Upper lobe of left lung (tissue), 6 donors: Measurements from ENCODE around the gene CCSAP. TPM values are rescaled to one million over a fixed set of nuclear protein-coding genes. Genes with fewer than 3 reads are reported as not detected.

Experiments
- ATAC-seq, 2 donors: fragments of 200-7000 bp; cut with Tn5 transposase; one replicate each; pipeline ENCODE4 v1.9.1; 2022; ENCODE audit warnings: mild to moderate bottlenecking in 2 of 2, moderate library complexity in 2 of 2; ENCODE audit not compliant: low FRiP score in 2 of 2
- DNase-seq, 2 donors: peaks; one replicate each; pipeline ENCODE4 v3.0.0-alpha.2; 2019 to 2020
- H3K27ac ChIP-seq, 4 donors: fragments of 200-600 bp; sonication (generic); one replicate each; pipeline ENCODE4 v1.5.1; 2016 to 2019
- H3K27me3 ChIP-seq, 4 donors: fragments of 200-600 bp; sonication (generic); one replicate each; pipeline ENCODE4 v1.5.1; 2017 to 2019
- H3K36me3 ChIP-seq, 4 donors: fragments of 200-600 bp; sonication (generic); one replicate each; pipeline ENCODE4 v1.5.1; 2016 to 2019
- H3K4me1 ChIP-seq, 4 donors: fragments of 200-600 bp; sonication (generic); one replicate each; pipeline ENCODE4 v1.5.1; 2018 to 2019
- H3K4me3 ChIP-seq, 4 donors: fragments of 200-600 bp; sonication (generic); one replicate each; pipeline ENCODE4 v1.5.1; 2017 to 2019; ENCODE audit warnings: mild to moderate bottlenecking in 2 of 4, moderate library complexity in 1 of 4
- H3K9me3 ChIP-seq, 4 donors: fragments of 200-600 bp; sonication (generic); one replicate each; pipeline ENCODE4 v1.5.1; 2018 to 2019
- EP300 ChIP-seq, 4 donors: sonication (generic); formaldehyde crosslinking; IDR thresholded peaks; one replicate each; pipeline ENCODE4 v1.5.1; 2017; ENCODE audit warnings: antibody characterized with exemption in 4 of 4, control low read depth in 2 of 4
- POLR2A ChIP-seq, 4 donors: fragments of 450-650 bp; IDR thresholded peaks; one replicate each; pipeline ENCODE4 v1.5.1; 2016 to 2017; ENCODE audit warnings: antibody characterized with exemption in 4 of 4, mild to moderate bottlenecking in 2 of 4
- POLR2AphosphoS5 ChIP-seq, 2 donors: sonication (generic); formaldehyde crosslinking; IDR thresholded peaks; one replicate each; pipeline ENCODE4 v1.5.1; 2017; ENCODE audit warnings: antibody characterized with exemption in 2 of 2
- WGBS, 2 donors: methylation state at CpG; one replicate each; pipeline ENCODE4 v1.1.5; 2017 to 2018; 5-methylcytosine and 5-hydroxymethylcytosine counted together
- total RNA-seq, 6 donors: library from RNA; depleted of rRNA in 4 of 6; stranded (reverse); fragments of >200 nt in 4 of 6; gene quantifications; one replicate each; pipeline versions ENCODE4 v1.1.0 to v1.2.1, GENCODE V29; 2016 to 2021
- TF ChIP-seq, protein P1 (sequence below), 6 experiments: fragments of 450-650 bp in 4 of 6; fragments of 200-600 bp in 2 of 6; sonication (generic) in 2 of 6; IDR thresholded peaks; one replicate each; pipeline ENCODE4 v1.5.1; 2016 to 2019; ENCODE audit warnings: antibody characterized with exemption in 6 of 6
- donor health status: DM: no; HTN: no; CAD: no; lungs with moderate emphysema.
- donor health status: DM: no; HTN: yes; CAD: no; lungs with severe emphysema.

Gene CCSAP
- total RNA-seq, 6 donors from 2014 or later = 4.9 to 11.2 (median 7.1) TPM

DNA sequence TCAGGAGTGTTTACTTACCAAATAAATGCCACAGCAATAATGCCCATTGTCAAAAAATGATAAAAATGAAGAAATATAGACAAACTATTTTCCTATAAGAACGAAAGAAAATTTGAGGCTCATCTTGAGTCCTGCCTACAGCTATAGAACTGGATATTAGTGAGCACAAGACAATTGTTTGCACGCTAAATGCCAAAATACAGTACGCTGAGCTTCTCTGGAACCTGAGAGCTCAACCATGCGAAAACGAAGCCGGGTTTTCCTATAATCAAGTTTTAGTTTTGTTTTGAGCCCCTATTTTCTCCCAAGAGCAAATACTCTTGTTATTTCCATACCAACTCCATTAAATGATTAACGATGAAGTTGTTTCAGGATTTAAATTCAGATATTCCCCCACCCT lies 42.0 kb upstream of the CCSAP start:
- Histone ChIP-seq H3K27ac (no peak overlapping the region), H3K36me3 (no peaks in the 10 kb centered on the region), H3K27me3 (no peaks in the 10 kb centered on the region), H3K4me3 (no peak overlapping the region), H3K9me3 (no peaks in the 10 kb centered on the region), H3K4me1 (no peaks in the 10 kb centered on the region)
- TF ChIP-seq EP300 (IDR thresholded peaks at IDR 0.05) (no peak), POLR2A (IDR thresholded peaks at IDR 0.05) (no peak), POLR2AphosphoS5 (IDR thresholded peaks at IDR 0.05) (no peak)
- TF ChIP-seq, protein P1, sequence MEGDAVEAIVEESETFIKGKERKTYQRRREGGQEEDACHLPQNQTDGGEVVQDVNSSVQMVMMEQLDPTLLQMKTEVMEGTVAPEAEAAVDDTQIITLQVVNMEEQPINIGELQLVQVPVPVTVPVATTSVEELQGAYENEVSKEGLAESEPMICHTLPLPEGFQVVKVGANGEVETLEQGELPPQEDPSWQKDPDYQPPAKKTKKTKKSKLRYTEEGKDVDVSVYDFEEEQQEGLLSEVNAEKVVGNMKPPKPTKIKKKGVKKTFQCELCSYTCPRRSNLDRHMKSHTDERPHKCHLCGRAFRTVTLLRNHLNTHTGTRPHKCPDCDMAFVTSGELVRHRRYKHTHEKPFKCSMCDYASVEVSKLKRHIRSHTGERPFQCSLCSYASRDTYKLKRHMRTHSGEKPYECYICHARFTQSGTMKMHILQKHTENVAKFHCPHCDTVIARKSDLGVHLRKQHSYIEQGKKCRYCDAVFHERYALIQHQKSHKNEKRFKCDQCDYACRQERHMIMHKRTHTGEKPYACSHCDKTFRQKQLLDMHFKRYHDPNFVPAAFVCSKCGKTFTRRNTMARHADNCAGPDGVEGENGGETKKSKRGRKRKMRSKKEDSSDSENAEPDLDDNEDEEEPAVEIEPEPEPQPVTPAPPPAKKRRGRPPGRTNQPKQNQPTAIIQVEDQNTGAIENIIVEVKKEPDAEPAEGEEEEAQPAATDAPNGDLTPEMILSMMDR (IDR thresholded peaks at IDR 0.05) = no peak
- 86 to 91% methylated on average over 7 of the region's 7 CpGs for WGBS, 2 donors
- ATAC-seq (no peak), DNase-seq (no peak)

DNA sequence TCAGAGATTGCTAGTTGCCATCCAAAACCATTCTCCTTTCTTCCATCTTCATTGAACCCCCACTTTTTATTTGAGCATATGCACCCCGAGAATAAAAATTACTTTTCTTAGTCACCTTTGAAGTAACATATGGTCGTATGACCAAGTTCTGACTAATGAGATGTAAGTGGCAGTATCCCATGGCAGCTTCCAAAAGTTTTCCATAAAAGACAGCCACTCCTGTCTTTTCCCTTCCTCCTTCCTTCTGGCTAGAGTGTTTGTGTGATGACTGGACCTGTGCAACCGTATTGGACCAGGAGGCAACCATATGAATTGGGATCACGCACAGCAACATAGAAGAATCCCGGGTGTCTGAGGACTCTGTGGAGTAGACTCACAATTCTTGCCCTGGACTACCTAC lies 41.1 kb upstream of the CCSAP start:
- H3K36me3 ChIP-seq = no peaks in the 10 kb centered on the region
- no peaks in the 10 kb centered on the region for H3K9me3 ChIP-seq
- WGBS, 2 donors = 97% methylated on average over 5 of the region's 5 CpGs
- TF ChIP-seq, protein P1 (IDR thresholded peaks at IDR 0.05) = no peak
- no peak for TF ChIP-seq POLR2A (IDR thresholded peaks at IDR 0.05)
- TF ChIP-seq POLR2AphosphoS5 (IDR thresholded peaks at IDR 0.05) = no peak
- TF ChIP-seq EP300 (IDR thresholded peaks at IDR 0.05) = no peak
- no peak for ATAC-seq
- no peaks in the 10 kb centered on the region for H3K27me3 ChIP-seq
- H3K27ac ChIP-seq = no peak overlapping the region
- no peaks in the 10 kb centered on the region for H3K4me1 ChIP-seq
- H3K4me3 ChIP-seq = no peak overlapping the region
- no peak for DNase-seq

DNA sequence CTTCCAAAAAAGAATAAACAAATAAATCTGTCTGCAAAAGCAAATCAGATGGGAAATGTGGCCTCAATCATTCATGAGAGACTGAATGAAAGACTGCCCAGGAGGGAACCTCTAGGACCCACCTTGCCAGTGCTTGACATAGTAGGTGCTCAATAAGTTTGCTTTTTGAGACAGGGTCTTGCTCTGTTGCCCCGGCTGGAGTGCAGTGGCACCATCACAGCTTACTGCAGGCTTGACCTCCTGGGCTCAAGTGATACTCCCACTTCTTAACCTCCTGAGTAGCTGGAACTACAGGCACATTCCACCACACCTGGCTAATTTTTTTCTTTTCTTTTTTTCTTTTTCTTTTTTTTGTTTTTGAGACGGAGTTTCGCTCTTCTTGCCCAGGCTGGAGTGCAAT lies 40.3 kb upstream of the CCSAP start:
- WGBS, 2 donors = 80 to 98% methylated on average over 3 of the region's 3 CpGs
- DNase-seq (no peak), ATAC-seq (no peak)
- Histone ChIP-seq H3K4me1 (no peaks in the 10 kb centered on the region), H3K27me3 (no peaks in the 10 kb centered on the region), H3K9me3 (no peaks in the 10 kb centered on the region), H3K36me3 (no peaks in the 10 kb centered on the region), H3K4me3 (no peak overlapping the region), H3K27ac (no peak overlapping the region)
- TF ChIP-seq, protein P1 (IDR thresholded peaks at IDR 0.05) = no peak
- TF ChIP-seq POLR2AphosphoS5 (IDR thresholded peaks at IDR 0.05) (no peak), EP300 (IDR thresholded peaks at IDR 0.05) (no peak), POLR2A (IDR thresholded peaks at IDR 0.05) (no peak)

GRCh38 chr1:229381234-229381633 lies 38.4 kb upstream of the CCSAP start:
- TF ChIP-seq EP300 (IDR thresholded peaks at IDR 0.05) = no peak
- Histone ChIP-seq H3K36me3 (no peaks in the 10 kb centered on the region), H3K4me1 (no peaks in the 10 kb centered on the region), H3K9me3 (no peaks in the 10 kb centered on the region), H3K27ac (no peak overlapping the region), H3K4me3 (no peak overlapping the region), H3K27me3 (no peaks in the 10 kb centered on the region)
- WGBS, 2 donors = 72 to 76% methylated on average over 5 to 8 of the region's 8 CpGs
- ATAC-seq (no peak), DNase-seq (no peak)

GRCh38 chr1:229380536-229381160 lies 37.8 kb upstream of the CCSAP start:
- Histone ChIP-seq H3K27me3 (no peaks in the 10 kb centered on the region), H3K27ac (no peak overlapping the region), H3K36me3 (no peaks in the 10 kb centered on the region), H3K4me1 (no peaks in the 10 kb centered on the region), H3K4me3 (no peak overlapping the region), H3K9me3 (no peaks in the 10 kb centered on the region)
- TF ChIP-seq, protein P1 (IDR thresholded peaks at IDR 0.05) = no peak
- no peak for TF ChIP-seq POLR2AphosphoS5 (IDR thresholded peaks at IDR 0.05)
- no peak for TF ChIP-seq POLR2A (IDR thresholded peaks at IDR 0.05)
- TF ChIP-seq EP300 (IDR thresholded peaks at IDR 0.05) = no peak
- DNase-seq (peak in 1 of 2 donors; percentile 47), ATAC-seq (no peak)
- 73 to 78% methylated on average over 14 of the region's 14 CpGs for WGBS, 2 donors
